ENCODE data around the gene POM121L12. TPM values are rescaled to one million over a fixed set of nuclear protein-coding genes. Genes with fewer than 3 reads are reported as not detected.

POM121L12 gene
- total RNA-seq, 3 donors from 2014 or later (not counting 1 experiment from before 2014, with no cell fraction given): not detected

- peaks cover 7% of the 10 kb centered on the region for H3K36me3 Mint-ChIP-seq
These were observed 31.6 kb upstream of the POM121L12 start for GRCh38 chr7:53003653-53004445.

GRCh38 chr7:53013925-53014324 lies 21.5 kb upstream of the POM121L12 start:
- H3K4me3 Mint-ChIP-seq: no peak overlapping the region
- no peaks in the 10 kb centered on the region for H3K27me3 ChIP-seq (ENCODE audit: control insufficient read depth, insufficient read depth, low read length)
- no peak overlapping the region for H3K27ac ChIP-seq (ENCODE audit: low read length)
- ATAC-seq: no peak
- H3K27me3 Mint-ChIP-seq (ENCODE audit: low read depth in 2 of 2): no peaks in the 10 kb centered on the region
- intact Hi-C loops (cut with micrococcal nuclease): no loop called here
- TF ChIP-seq, protein P1, sequence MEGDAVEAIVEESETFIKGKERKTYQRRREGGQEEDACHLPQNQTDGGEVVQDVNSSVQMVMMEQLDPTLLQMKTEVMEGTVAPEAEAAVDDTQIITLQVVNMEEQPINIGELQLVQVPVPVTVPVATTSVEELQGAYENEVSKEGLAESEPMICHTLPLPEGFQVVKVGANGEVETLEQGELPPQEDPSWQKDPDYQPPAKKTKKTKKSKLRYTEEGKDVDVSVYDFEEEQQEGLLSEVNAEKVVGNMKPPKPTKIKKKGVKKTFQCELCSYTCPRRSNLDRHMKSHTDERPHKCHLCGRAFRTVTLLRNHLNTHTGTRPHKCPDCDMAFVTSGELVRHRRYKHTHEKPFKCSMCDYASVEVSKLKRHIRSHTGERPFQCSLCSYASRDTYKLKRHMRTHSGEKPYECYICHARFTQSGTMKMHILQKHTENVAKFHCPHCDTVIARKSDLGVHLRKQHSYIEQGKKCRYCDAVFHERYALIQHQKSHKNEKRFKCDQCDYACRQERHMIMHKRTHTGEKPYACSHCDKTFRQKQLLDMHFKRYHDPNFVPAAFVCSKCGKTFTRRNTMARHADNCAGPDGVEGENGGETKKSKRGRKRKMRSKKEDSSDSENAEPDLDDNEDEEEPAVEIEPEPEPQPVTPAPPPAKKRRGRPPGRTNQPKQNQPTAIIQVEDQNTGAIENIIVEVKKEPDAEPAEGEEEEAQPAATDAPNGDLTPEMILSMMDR (IDR thresholded peaks at IDR 0.05): no peak
- no peak overlapping the region for H3K27ac Mint-ChIP-seq
- DNase-seq: no peak
- H3K4me3 ChIP-seq (ENCODE audit: low read length): no peak overlapping the region
- WGBS (ENCODE audit: insufficient coverage): 67% methylated on average over 1 of the region's 2 CpGs
- peaks cover 22% of the 10 kb centered on the region for H3K36me3 Mint-ChIP-seq
- H3K9me3 Mint-ChIP-seq: peaks cover 21 to 29% of the 10 kb centered on the region in 2 donors
- no peaks in the 10 kb centered on the region for H3K4me1 ChIP-seq (ENCODE audit: control insufficient read depth, insufficient read depth, low read length)
- peaks cover 12% of the 10 kb centered on the region for H3K9me3 ChIP-seq (ENCODE audit: control insufficient read depth, insufficient read depth, low read length)
- H3K36me3 ChIP-seq (ENCODE audit: control insufficient read depth, insufficient read depth, low read length): no peaks in the 10 kb centered on the region
- no peaks in the 10 kb centered on the region for H3K4me1 Mint-ChIP-seq

More at GRCh38 chr7:53003653-53004445, 31.6 kb upstream of the POM121L12 start:
- Histone ChIP-seq H3K4me3 (ENCODE audit: low read length) (no peak overlapping the region), H3K36me3 (ENCODE audit: control insufficient read depth, insufficient read depth, low read length) (no peaks in the 10 kb centered on the region), H3K27me3 (ENCODE audit: control insufficient read depth, insufficient read depth, low read length) (no peaks in the 10 kb centered on the region), H3K27ac (ENCODE audit: low read length) (no peak overlapping the region), H3K4me1 (ENCODE audit: control insufficient read depth, insufficient read depth, low read length) (no peaks in the 10 kb centered on the region), H3K9me3 (ENCODE audit: control insufficient read depth, insufficient read depth, low read length) (peaks cover 36% of the 10 kb centered on the region)
- Mint-ChIP-seq H3K9me3 (peaks cover 10 to 17% of the 10 kb centered on the region in 2 donors), H3K27me3 (ENCODE audit: low read depth in 2 of 2) (no peaks in the 10 kb centered on the region), H3K4me1 (no peaks in the 10 kb centered on the region), H3K27ac (no peak overlapping the region), H3K4me3 (no peak overlapping the region)
- no peak for DNase-seq
- no peak for ATAC-seq
- TF ChIP-seq, protein P1 (IDR thresholded peaks at IDR 0.05): no peak
- 94% methylated on average over 29 of the region's 29 CpGs for WGBS (ENCODE audit: insufficient coverage)
- intact Hi-C loops (cut with micrococcal nuclease): no loop called here

DNA sequence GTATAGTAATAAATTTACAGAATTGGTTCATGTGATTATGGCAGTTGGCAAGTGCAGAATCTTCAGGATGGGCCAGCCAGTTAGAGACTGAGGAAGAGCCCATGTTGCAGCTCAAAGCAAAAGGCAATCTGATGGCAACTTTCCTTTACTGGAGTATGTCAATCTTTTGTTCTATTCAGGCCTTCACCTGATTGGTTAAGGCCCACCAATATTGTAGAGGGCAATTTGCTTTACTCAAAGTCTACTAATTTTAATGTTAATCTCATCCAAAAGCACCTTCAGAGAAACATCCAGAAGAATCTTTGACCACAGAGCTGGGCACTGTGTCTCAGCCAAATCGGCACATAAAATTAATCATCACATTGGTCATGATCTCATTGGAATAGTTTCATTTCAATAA lies 20.0 kb upstream of the POM121L12 start:
- TF ChIP-seq, protein P1 (IDR thresholded peaks at IDR 0.05): no peak
- Histone ChIP-seq H3K36me3 (ENCODE audit: control insufficient read depth, insufficient read depth, low read length) (no peaks in the 10 kb centered on the region), H3K27ac (ENCODE audit: low read length) (no peak overlapping the region), H3K4me1 (ENCODE audit: control insufficient read depth, insufficient read depth, low read length) (no peaks in the 10 kb centered on the region), H3K9me3 (ENCODE audit: control insufficient read depth, insufficient read depth, low read length) (peaks cover 11% of the 10 kb centered on the region), H3K27me3 (ENCODE audit: control insufficient read depth, insufficient read depth, low read length) (no peaks in the 10 kb centered on the region), H3K4me3 (ENCODE audit: low read length) (no peak overlapping the region)
- ATAC-seq (no peak), DNase-seq (no peak)
- H3K4me1 Mint-ChIP-seq: no peaks in the 10 kb centered on the region
- H3K9me3 Mint-ChIP-seq: peaks cover 22 to 29% of the 10 kb centered on the region in 2 donors
- no peak overlapping the region for H3K4me3 Mint-ChIP-seq
- no peak overlapping the region for H3K27ac Mint-ChIP-seq
- H3K27me3 Mint-ChIP-seq (ENCODE audit: low read depth in 2 of 2): no peaks in the 10 kb centered on the region
- WGBS (ENCODE audit: insufficient coverage): 87% methylated on average over 1 of the region's 1 CpG
- intact Hi-C loops (cut with micrococcal nuclease): no loop called here
- H3K36me3 Mint-ChIP-seq: peaks cover 30% of the 10 kb centered on the region
